Measurements from ENCODE around the gene CELSR1.
"Not testable (repeated sequence)": the region's sequence is repeated elsewhere in the genome, so short reads cannot be mapped to it uniquely, and the experiment has no call there.

Gene CELSR1

GRCh38 chr22:46479046-46479445 lies 58.4 kb downstream of the CELSR1 start:
- DNase-seq (ENCODE audit: low read depth): no peak

- DNase-seq (ENCODE audit: low read depth): no peak
These were observed 59.3 kb downstream of the CELSR1 start for GRCh38 chr22:46478083-46478551.

GRCh38 chr22:46476547-46476941 lies 60.9 kb downstream of the CELSR1 start:
- DNase-seq (ENCODE audit: low read depth): no peak

- no peak for DNase-seq (ENCODE audit: low read depth)
These were observed 63.4 kb downstream of the CELSR1 start for GRCh38 chr22:46473896-46474557.

GRCh38 chr22:46473021-46473779 lies 64.2 kb downstream of the CELSR1 start:
- no peak for DNase-seq (ENCODE audit: low read depth)

GRCh38 chr22:46472722-46473016 lies 64.8 kb downstream of the CELSR1 start:
- DNase-seq (ENCODE audit: low read depth): no peak

GRCh38 chr22:46471901-46472721 lies 65.3 kb downstream of the CELSR1 start:
- DNase-seq (ENCODE audit: low read depth): no peak

GRCh38 chr22:46471330-46471729 lies 66.1 kb downstream of the CELSR1 start:
- DNase-seq (ENCODE audit: low read depth): not testable (repeated sequence)

- DNase-seq (ENCODE audit: low read depth): no peak
These were observed 67.7 kb downstream of the CELSR1 start for GRCh38 chr22:46469711-46470110.

- DNase-seq (ENCODE audit: low read depth): peak; percentile 30
These were observed 70.4 kb downstream of the CELSR1 start for GRCh38 chr22:46467006-46467405.

GRCh38 chr22:46466255-46466676 lies 71.2 kb downstream of the CELSR1 start:
- DNase-seq (ENCODE audit: low read depth): no peak

GRCh38 chr22:46465793-46466192 lies 71.6 kb downstream of the CELSR1 start:
- no peak for DNase-seq (ENCODE audit: low read depth)

- DNase-seq (ENCODE audit: low read depth): no peak
These were observed 72.1 kb downstream of the CELSR1 start for GRCh38 chr22:46465345-46465720.

- DNase-seq (ENCODE audit: low read depth): no peak
These were observed 72.6 kb downstream of the CELSR1 start for GRCh38 chr22:46464701-46465344.

GRCh38 chr22:46464296-46464695 lies 73.1 kb downstream of the CELSR1 start:
- no peak for DNase-seq (ENCODE audit: low read depth)

- no peak for DNase-seq (ENCODE audit: low read depth)
These were observed 73.8 kb downstream of the CELSR1 start for GRCh38 chr22:46463435-46464227.

GRCh38 chr22:46462726-46463371 lies 74.6 kb downstream of the CELSR1 start:
- no peak for DNase-seq (ENCODE audit: low read depth)

GRCh38 chr22:46461566-46462180 lies 75.7 kb downstream of the CELSR1 start:
- DNase-seq (ENCODE audit: low read depth): no peak

GRCh38 chr22:46460857-46461256 lies 76.6 kb downstream of the CELSR1 start:
- DNase-seq (ENCODE audit: low read depth): no peak

- DNase-seq (ENCODE audit: low read depth): no peak
These were observed 77.9 kb downstream of the CELSR1 start for GRCh38 chr22:46459347-46460065.

Measured in fibroblast of gingiva (primary cell).